Peyer's patch (tissue), 4 donors: ENCODE data around the gene TBC1D2.

Experiments used
- POLR2A ChIP-seq, 2 donors: fragments of 450-650 bp; IDR thresholded peaks; one replicate each; pipeline ENCODE4 v1.5.1; 2017; ENCODE audit warnings: antibody characterized with exemption in 2 of 2, mild to moderate bottlenecking in 2 of 2, moderate library complexity in 2 of 2
- TF ChIP-seq, protein P1 (sequence below), 6 experiments: fragments of 450-650 bp in 4 of 6; fragments of 200-600 bp in 2 of 6; sonication (generic) in 1 of 6; IDR thresholded peaks; one replicate each; pipeline ENCODE4 v1.5.1; 2017 to 2019; ENCODE audit warnings: antibody characterized with exemption in 6 of 6, mild to moderate bottlenecking in 3 of 6, moderate library complexity in 1 of 6

- no peak for TF ChIP-seq POLR2A (IDR thresholded peaks at IDR 0.05)
- TF ChIP-seq, protein P1, sequence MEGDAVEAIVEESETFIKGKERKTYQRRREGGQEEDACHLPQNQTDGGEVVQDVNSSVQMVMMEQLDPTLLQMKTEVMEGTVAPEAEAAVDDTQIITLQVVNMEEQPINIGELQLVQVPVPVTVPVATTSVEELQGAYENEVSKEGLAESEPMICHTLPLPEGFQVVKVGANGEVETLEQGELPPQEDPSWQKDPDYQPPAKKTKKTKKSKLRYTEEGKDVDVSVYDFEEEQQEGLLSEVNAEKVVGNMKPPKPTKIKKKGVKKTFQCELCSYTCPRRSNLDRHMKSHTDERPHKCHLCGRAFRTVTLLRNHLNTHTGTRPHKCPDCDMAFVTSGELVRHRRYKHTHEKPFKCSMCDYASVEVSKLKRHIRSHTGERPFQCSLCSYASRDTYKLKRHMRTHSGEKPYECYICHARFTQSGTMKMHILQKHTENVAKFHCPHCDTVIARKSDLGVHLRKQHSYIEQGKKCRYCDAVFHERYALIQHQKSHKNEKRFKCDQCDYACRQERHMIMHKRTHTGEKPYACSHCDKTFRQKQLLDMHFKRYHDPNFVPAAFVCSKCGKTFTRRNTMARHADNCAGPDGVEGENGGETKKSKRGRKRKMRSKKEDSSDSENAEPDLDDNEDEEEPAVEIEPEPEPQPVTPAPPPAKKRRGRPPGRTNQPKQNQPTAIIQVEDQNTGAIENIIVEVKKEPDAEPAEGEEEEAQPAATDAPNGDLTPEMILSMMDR (IDR thresholded peaks at IDR 0.05), result no peak
These were observed 18.5 kb downstream of the TBC1D2 start for GRCh38 chr9:98236901-98237487.
